HG03025 (cell line): Measurements from ENCODE around the gene COL4A3.

Source experiments
- ATAC-seq: cut with Tn5 transposase; IDR thresholded peaks from one replicate; pipeline ENCODE4 v1.9.1; 2021; ENCODE audit warnings: mild to moderate bottlenecking, moderate library complexity; ENCODE audit not compliant: unreplicated experiment, low FRiP score

The COL4A3 gene

DNA sequence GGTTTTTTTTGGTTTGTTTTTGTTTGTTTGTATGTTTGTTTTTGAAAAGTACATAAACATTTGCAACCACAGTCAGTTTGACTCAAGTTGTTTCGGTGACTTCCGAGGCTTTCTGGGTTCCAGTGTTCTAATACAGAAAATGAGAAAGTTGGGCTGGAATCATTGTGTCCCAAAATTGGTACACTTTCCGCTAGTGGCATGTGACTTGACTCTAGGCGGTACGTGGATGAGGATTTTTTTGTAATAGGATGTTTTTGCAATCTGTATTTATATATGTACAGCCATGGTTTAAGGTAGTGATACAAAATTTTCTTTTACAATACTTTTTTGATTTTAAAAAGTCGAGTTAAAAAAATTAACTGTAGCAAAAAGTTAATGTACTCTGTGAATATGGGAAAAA is 162.4 kb downstream of the COL4A3 start:
- ATAC-seq = no peak

GRCh38 chr2:227335713-227336112 is 171.3 kb downstream of the COL4A3 start:
- ATAC-seq = no peak

DNA sequence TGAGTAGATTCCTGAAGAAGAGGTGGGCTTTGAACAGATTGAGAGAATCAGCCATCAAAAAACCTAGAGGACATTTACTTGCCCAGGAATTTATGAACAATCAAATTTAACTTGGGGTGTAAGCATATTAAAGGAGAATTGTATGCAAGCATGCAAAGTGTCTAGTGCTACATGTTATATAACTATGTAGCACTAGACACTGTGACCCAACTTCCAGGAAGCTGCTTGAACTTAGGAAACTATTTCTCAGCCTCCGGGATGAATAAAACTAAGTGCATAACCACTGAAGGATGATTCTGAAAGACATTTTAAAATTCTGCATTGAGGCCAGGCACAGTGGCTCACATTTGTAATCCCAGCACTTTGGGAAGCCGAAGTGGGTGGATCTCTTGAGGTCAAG is 173.0 kb downstream of the COL4A3 start:
- no peak for ATAC-seq

GRCh38 chr2:227339098-227339599 is 174.7 kb downstream of the COL4A3 start:
- no peak for ATAC-seq

DNA sequence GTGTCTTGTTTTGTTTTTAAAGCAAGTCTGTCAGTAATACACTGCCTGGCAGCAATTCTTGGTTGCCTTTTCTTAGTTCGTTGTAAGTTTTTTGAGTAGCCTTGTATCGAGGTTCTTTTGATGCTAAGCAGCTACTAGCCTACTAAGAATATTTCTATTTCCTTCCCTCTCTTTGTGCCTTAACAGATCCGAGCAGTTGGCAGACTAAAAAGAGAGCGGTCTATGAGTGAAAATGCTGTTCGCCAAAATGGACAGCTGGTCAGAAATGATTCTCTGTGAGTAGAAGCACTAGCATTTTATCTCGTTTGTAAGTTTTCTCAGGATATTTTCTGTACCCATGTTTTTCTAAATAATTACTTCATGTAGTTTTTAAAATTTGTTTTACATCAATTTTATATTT is 175.7 kb downstream of the COL4A3 start:
- no peak for ATAC-seq

GRCh38 chr2:227341553-227341952 is 177.1 kb downstream of the COL4A3 start:
- no peak for ATAC-seq

DNA sequence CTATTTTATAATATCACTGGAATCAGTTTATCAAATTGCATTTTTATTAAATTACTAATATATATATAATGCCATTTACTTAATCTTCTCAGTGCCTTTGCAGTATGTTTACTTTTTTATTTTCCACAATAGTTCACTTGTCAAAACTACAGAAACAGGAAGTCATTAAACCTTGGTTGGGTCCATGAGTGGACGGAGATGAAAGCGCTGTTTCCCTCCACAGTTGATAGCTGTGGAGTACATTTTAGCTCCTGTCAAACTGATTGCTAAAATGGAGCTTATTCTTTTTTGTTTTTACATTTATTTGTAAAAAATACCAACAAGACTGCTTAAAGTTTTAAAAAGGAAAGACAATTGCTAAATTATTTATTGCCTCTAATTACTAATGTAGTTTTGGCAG is 179.8 kb downstream of the COL4A3 start:
- ATAC-seq = no peak

GRCh38 chr2:227347117-227347516 is 182.7 kb downstream of the COL4A3 start:
- ATAC-seq = no peak

DNA sequence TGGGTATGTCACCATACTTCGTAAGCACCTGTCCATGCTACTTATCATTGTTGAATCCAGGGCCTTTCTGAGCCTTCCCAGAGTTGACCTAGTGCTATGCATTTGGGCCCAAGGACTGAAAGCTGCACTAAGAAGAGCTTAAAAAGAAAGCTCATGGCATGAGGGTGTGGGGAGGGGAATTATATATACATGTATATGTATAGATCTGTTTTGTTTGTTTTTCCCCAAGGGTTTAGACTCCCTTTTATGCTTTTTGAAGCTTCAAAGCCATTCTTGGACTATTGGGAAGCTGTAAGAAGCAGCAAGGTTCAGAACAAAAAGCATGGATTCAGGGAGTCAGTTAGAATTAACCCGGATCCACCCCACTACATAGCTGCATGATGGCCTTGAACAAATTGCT is 183.9 kb downstream of the COL4A3 start:
- ATAC-seq = no peak

DNA sequence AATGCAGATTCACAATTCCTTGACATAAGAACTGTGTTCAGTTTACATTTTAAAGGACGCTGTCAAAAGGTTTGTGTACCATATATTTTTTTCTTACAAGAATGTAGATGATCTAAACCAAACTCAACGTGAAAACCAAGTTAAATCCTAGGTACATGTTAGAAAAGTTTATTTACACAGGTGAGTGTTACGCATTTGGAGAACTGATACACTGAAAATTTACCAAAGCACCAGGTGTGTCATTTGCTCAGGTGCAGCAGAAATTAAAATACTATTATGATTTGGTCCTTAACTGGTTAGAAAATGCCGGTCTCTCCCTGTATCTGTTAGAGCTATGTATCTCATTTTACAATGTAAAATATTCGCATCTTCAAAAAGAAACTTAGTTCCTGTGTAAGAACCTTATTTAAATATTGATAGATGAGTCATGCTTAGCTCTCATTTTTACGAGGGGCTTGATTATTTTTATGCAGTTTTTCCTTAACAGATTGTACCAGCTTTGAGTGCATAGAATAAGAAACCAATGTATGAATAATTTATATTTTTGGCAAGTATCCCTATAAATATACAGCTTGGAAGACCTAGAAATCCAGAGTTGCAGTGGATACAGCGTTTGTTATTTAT is 185.7 kb downstream of the COL4A3 start:
- ATAC-seq = no peak

- no peak for ATAC-seq
Measured at GRCh38 chr2:227351639-227352038, 187.2 kb downstream of the COL4A3 start.

DNA sequence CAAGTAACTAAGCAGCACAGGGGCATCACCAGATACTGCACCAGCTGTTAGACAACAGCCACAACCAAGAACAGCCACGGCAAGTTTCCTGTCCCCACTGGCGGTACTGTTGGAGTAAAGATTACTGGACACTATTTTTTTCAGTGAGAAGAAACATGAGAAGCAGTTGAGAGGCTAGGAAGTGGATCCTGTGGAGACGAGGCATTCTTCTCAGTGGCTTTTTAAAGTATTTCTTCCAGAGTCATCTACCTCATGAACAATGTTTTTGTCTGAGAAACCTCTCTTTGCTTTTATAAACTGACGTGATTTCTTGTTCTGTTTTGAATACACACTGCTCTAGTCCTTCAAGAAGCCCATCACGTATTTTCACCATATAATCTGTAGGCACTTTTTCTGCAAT is 195.9 kb downstream of the COL4A3 start:
- ATAC-seq = no peak

DNA sequence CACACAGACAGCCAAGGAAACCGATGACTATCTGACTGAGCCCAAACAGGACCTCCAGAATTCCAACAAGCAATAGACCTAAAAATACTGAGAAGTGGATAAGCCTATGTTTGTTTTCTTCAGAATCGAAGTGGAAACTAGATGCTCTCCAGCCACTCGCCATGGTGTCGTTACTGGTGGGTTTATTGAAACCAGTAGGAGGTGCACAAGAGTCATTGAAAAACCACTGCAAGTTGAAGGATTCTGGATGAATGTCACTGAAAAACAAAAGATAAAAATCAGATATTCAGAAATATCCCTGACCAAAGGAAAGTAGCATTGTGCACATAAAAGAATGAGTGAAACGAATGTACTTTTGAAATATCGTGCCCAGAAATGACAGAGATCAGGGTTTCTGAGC is 199.3 kb downstream of the COL4A3 start:
- ATAC-seq = no peak
